Suppressor macrophage treated with lipopolysaccharide for 1 hour (primary cell): ENCODE data around the gene CHRNA10.

ENCODE experiments used
- DNase-seq, 3 donors: peaks; one replicate each; pipeline ENCODE4 v3.0.0-alpha.2; 2020 to 2022

CHRNA10 gene

GRCh38 chr11:3627291-3627690, 43.9 kb downstream of the CHRNA10 start:
- DNase-seq, result peak; percentile 51 to 59 (median 56)

- peak; percentile 51 to 70 (median 58) for DNase-seq
Observed at GRCh38 chr11:3626250-3626960, 44.8 kb downstream of the CHRNA10 start.

- no peak for DNase-seq
Observed at GRCh38 chr11:3623767-3624458, 47.3 kb downstream of the CHRNA10 start.

GRCh38 chr11:3623121-3623520, 48.1 kb downstream of the CHRNA10 start:
- no peak for DNase-seq

GRCh38 chr11:3622521-3622920, 48.7 kb downstream of the CHRNA10 start:
- DNase-seq, result no peak

- no peak for DNase-seq
Observed at GRCh38 chr11:3617990-3618389, 53.2 kb downstream of the CHRNA10 start.

GRCh38 chr11:3616721-3617460, 54.3 kb downstream of the CHRNA10 start:
- no peak for DNase-seq

GRCh38 chr11:3615998-3616397, 55.2 kb downstream of the CHRNA10 start:
- DNase-seq, result no peak
